Activated T-cell treated with anti-CD3 and anti-CD28 coated beads, Interleukin-2, amount 50 U/mL, for 72 hours (primary cell): Measurements from ENCODE around the gene PDZD2. TPM values are rescaled to one million over a fixed set of nuclear protein-coding genes. Genes with fewer than 3 reads are reported as not detected.

Source experiments
- ATAC-seq, 2 donors: fragments of 150-1000 bp; cut with Tn5 transposase; replicated peaks in 1 of 2; 2 replicates each; pipeline ENCODE4 v1.10.0; 2021; ENCODE audit warnings: moderate library complexity in 2 of 2, mild to moderate bottlenecking in 1 of 2
- DNase-seq, 2 donors: peaks; one replicate each; pipeline ENCODE4 v3.0.0; 2021 to 2022; ENCODE audit warnings: mixed read lengths in 1 of 2
- H3K27ac Mint-ChIP-seq: one replicate; pipeline ENCODE4 v1.8.0; 2022; ENCODE audit warnings: mild to moderate bottlenecking, moderate library complexity, mixed read lengths
- H3K27me3 Mint-ChIP-seq: one replicate; pipeline ENCODE4 v1.8.0; 2022; ENCODE audit warnings: low read depth, mixed read lengths
- H3K36me3 Mint-ChIP-seq, 2 donors: one replicate each; pipeline ENCODE4 v1.8.0; 2022; ENCODE audit warnings: mixed read lengths in 2 of 2, mild to moderate bottlenecking in 1 of 2; ENCODE audit not compliant: insufficient read depth in 2 of 2
- H3K4me1 Mint-ChIP-seq: one replicate; pipeline ENCODE4 v1.8.0; 2022; ENCODE audit warnings: low read depth, mixed read lengths
- H3K4me3 Mint-ChIP-seq, 2 donors: one replicate each; pipeline ENCODE4 v1.8.0; 2022; ENCODE audit warnings: mild to moderate bottlenecking in 2 of 2, mixed read lengths in 2 of 2, moderate library complexity in 2 of 2
- H3K9me3 Mint-ChIP-seq, 2 donors: one replicate each; pipeline ENCODE4 v1.8.0; 2022; ENCODE audit warnings: mixed read lengths in 2 of 2
- total RNA-seq, 2 donors: library from RNA; stranded (reverse); gene quantifications; one replicate each; pipeline ENCODE4 v1.2.3, GENCODE V29; 2022

The PDZD2 gene
- total RNA-seq, 2 donors from 2014 or later = 0.02 TPM; not detected in 1

- Mint-ChIP-seq H3K9me3 (no peaks in the 10 kb centered on the region), H3K27ac (no peak overlapping the region), H3K27me3 (no peaks in the 10 kb centered on the region), H3K4me1 (peaks cover 3% of the 10 kb centered on the region), H3K36me3 (no peaks in the 10 kb centered on the region), H3K4me3 (no peak overlapping the region)
- DNase-seq (no peak), ATAC-seq (no peak)
Observed at GRCh38 chr5:32090026-32090754, 451.3 kb downstream of the PDZD2 start.

- peaks cover 0 to under 1% of the 10 kb centered on the region in 2 donors for H3K36me3 Mint-ChIP-seq
- DNase-seq = no peak
- H3K4me3 Mint-ChIP-seq = no peak overlapping the region
- H3K4me1 Mint-ChIP-seq = peaks cover 3% of the 10 kb centered on the region
- no peak overlapping the region for H3K27ac Mint-ChIP-seq
- no peaks in the 10 kb centered on the region for H3K27me3 Mint-ChIP-seq
- ATAC-seq = no peak
- H3K9me3 Mint-ChIP-seq = no peaks in the 10 kb centered on the region
Observed at GRCh38 chr5:32090755-32091128, 451.8 kb downstream of the PDZD2 start.

- ATAC-seq = peak; percentile 87 to 91
- peak; percentile 63 to 74 for DNase-seq
- Mint-ChIP-seq H3K36me3 (peaks cover 0 to 2% of the 10 kb centered on the region in 2 donors), H3K9me3 (no peaks in the 10 kb centered on the region), H3K4me3 (no peak overlapping the region), H3K4me1 (peaks cover 3% of the 10 kb centered on the region), H3K27ac (no peak overlapping the region), H3K27me3 (no peaks in the 10 kb centered on the region)
Observed at GRCh38 chr5:32092938-32093812, 454.2 kb downstream of the PDZD2 start.

- peaks cover 0 to 2% of the 10 kb centered on the region in 2 donors for H3K36me3 Mint-ChIP-seq
- no peaks in the 10 kb centered on the region for H3K9me3 Mint-ChIP-seq
- DNase-seq = no peak
- no peak for ATAC-seq
- H3K27me3 Mint-ChIP-seq = no peaks in the 10 kb centered on the region
- H3K27ac Mint-ChIP-seq = no peak overlapping the region
- H3K4me1 Mint-ChIP-seq = peaks cover 3% of the 10 kb centered on the region
- no peak overlapping the region for H3K4me3 Mint-ChIP-seq
Observed at GRCh38 chr5:32094691-32095090, 455.8 kb downstream of the PDZD2 start.

- DNase-seq (no peak), ATAC-seq (no peak)
- Mint-ChIP-seq H3K9me3 (no peaks in the 10 kb centered on the region), H3K36me3 (peaks cover 0 to 2% of the 10 kb centered on the region in 2 donors), H3K27ac (no peak overlapping the region), H3K4me1 (peaks cover 3% of the 10 kb centered on the region), H3K27me3 (no peaks in the 10 kb centered on the region), H3K4me3 (no peak overlapping the region)
Observed at GRCh38 chr5:32095261-32095671, 456.3 kb downstream of the PDZD2 start.

- Mint-ChIP-seq H3K27me3 (no peaks in the 10 kb centered on the region), H3K4me1 (peaks cover 3% of the 10 kb centered on the region), H3K27ac (no peak overlapping the region), H3K9me3 (no peaks in the 10 kb centered on the region), H3K36me3 (peaks cover 0 to 2% of the 10 kb centered on the region in 2 donors), H3K4me3 (no peak overlapping the region)
- no peak for DNase-seq
- no peak for ATAC-seq
Observed at GRCh38 chr5:32096891-32097595, 458.1 kb downstream of the PDZD2 start.

- H3K4me3 Mint-ChIP-seq = no peak overlapping the region
- DNase-seq (no peak), ATAC-seq (no peak)
- H3K36me3 Mint-ChIP-seq = peaks cover 2 to 6% of the 10 kb centered on the region in 2 donors
- peaks cover 10% of the 10 kb centered on the region for H3K4me1 Mint-ChIP-seq
- no peak overlapping the region for H3K27ac Mint-ChIP-seq
- no peaks in the 10 kb centered on the region for H3K27me3 Mint-ChIP-seq
- H3K9me3 Mint-ChIP-seq = no peaks in the 10 kb centered on the region
Observed at GRCh38 chr5:32098291-32098690, 459.4 kb downstream of the PDZD2 start.

GRCh38 chr5:32098890-32099310 lies 460.0 kb downstream of the PDZD2 start:
- no peaks in the 10 kb centered on the region for H3K9me3 Mint-ChIP-seq
- H3K27ac Mint-ChIP-seq = no peak overlapping the region
- no peak overlapping the region for H3K4me3 Mint-ChIP-seq
- H3K27me3 Mint-ChIP-seq = no peaks in the 10 kb centered on the region
- H3K4me1 Mint-ChIP-seq = peaks cover 10% of the 10 kb centered on the region
- H3K36me3 Mint-ChIP-seq = peaks cover 4 to 11% of the 10 kb centered on the region in 2 donors
- ATAC-seq (no peak), DNase-seq (no peak)

- ATAC-seq (no peak), DNase-seq (no peak)
- peaks cover 4 to 11% of the 10 kb centered on the region in 2 donors for H3K36me3 Mint-ChIP-seq
- no peak overlapping the region for H3K4me3 Mint-ChIP-seq
- H3K27ac Mint-ChIP-seq = no peak overlapping the region
- no peaks in the 10 kb centered on the region for H3K27me3 Mint-ChIP-seq
- peaks cover 10% of the 10 kb centered on the region for H3K4me1 Mint-ChIP-seq
- no peaks in the 10 kb centered on the region for H3K9me3 Mint-ChIP-seq
Observed at GRCh38 chr5:32099486-32100035, 460.6 kb downstream of the PDZD2 start.

GRCh38 chr5:32100230-32100629 lies 461.3 kb downstream of the PDZD2 start:
- H3K4me3 Mint-ChIP-seq = no peak overlapping the region
- no peak for ATAC-seq
- H3K36me3 Mint-ChIP-seq = peaks cover 4 to 11% of the 10 kb centered on the region in 2 donors
- DNase-seq = no peak
- no peak overlapping the region for H3K27ac Mint-ChIP-seq
- no peaks in the 10 kb centered on the region for H3K9me3 Mint-ChIP-seq
- no peaks in the 10 kb centered on the region for H3K27me3 Mint-ChIP-seq
- H3K4me1 Mint-ChIP-seq = peaks cover 6% of the 10 kb centered on the region

GRCh38 chr5:32100691-32101302 lies 461.9 kb downstream of the PDZD2 start:
- H3K4me3 Mint-ChIP-seq = no peak overlapping the region
- peaks cover 4 to 10% of the 10 kb centered on the region in 2 donors for H3K36me3 Mint-ChIP-seq
- no peak overlapping the region for H3K27ac Mint-ChIP-seq

GRCh38 chr5:32102254-32102986 lies 463.5 kb downstream of the PDZD2 start:
- no peaks in the 10 kb centered on the region for H3K9me3 Mint-ChIP-seq
- peak overlapping the region; percentile 67 for H3K27ac Mint-ChIP-seq
- H3K4me1 Mint-ChIP-seq = peaks cover 6% of the 10 kb centered on the region
- H3K27me3 Mint-ChIP-seq = no peaks in the 10 kb centered on the region
- DNase-seq = no peak
- peaks cover 4 to 9% of the 10 kb centered on the region in 2 donors for H3K36me3 Mint-ChIP-seq
- no peak overlapping the region for H3K4me3 Mint-ChIP-seq
- no peak for ATAC-seq

More at GRCh38 chr5:32100691-32101302, 461.9 kb downstream of the PDZD2 start:
- Mint-ChIP-seq H3K4me1 (peaks cover 6% of the 10 kb centered on the region), H3K27me3 (no peaks in the 10 kb centered on the region), H3K9me3 (no peaks in the 10 kb centered on the region)
- no peak for DNase-seq
- ATAC-seq = no peak
